Sciatic nerve (tissue), 2 donors: Measurements from ENCODE around the gene DBN1. TPM values are rescaled to one million over a fixed set of nuclear protein-coding genes. Genes with fewer than 3 reads are reported as not detected.
"Not testable (repeated sequence)": the region's sequence is repeated elsewhere in the genome, so short reads cannot be mapped to it uniquely, and the experiment has no call there.

Experiments used
- ATAC-seq: fragments of 200-7000 bp; cut with Tn5 transposase; one replicate; pipeline ENCODE4 v1.9.1; 2020; ENCODE audit warnings: mild to moderate bottlenecking, moderate library complexity
- DNase-seq: peaks from one replicate; pipeline ENCODE4 v3.0.0-alpha.2; 2020; ENCODE audit warnings: low spot score
- intact Hi-C: fragments of 100-400 bp; cut with DNase I; formaldehyde crosslinking; loops from one replicate; pipeline ENCODE4 v1.14.2; 2022
- total RNA-seq: library from RNA; stranded (reverse); fragmentation: NEBNext Ultra II Directional; extraction: Animal tissue kit (Norgen Biotek cat#: 25700); gene quantifications from one replicate; pipeline ENCODE4 v1.2.1, GENCODE V29; 2021
- donor health status: DM: no; HTN: no; CAD: no.
- donor health status: DM: no; HTN: no; CAD: no.

The DBN1 gene
- total RNA-seq, 1 donor from 2014 or later, result 63.5 TPM

GRCh38 chr5:177494346-177495195 lies 21.1 kb upstream of the DBN1 start:
- DNase-seq, result peak; percentile 85
- intact Hi-C loops, result no loop called here
- peak; percentile 6 for ATAC-seq

GRCh38 chr5:177493795-177494345 lies 20.4 kb upstream of the DBN1 start:
- intact Hi-C loops, result no loop called here
- ATAC-seq (no peak), DNase-seq (no peak)

- DNase-seq, result no peak
- no peak for ATAC-seq
- intact Hi-C loops, result no loop called here
Measured at GRCh38 chr5:177492841-177493240, 19.4 kb upstream of the DBN1 start.

- intact Hi-C loops, result no loop called here
- ATAC-seq (no peak), DNase-seq (no peak)
Measured at GRCh38 chr5:177491983-177492746, 18.7 kb upstream of the DBN1 start.

GRCh38 chr5:177491429-177491945 lies 18.1 kb upstream of the DBN1 start:
- DNase-seq, result no peak
- ATAC-seq, result no peak
- intact Hi-C loops, result no loop called here

- intact Hi-C loops, result no loop called here
- ATAC-seq, result no peak
- DNase-seq, result no peak
Measured at GRCh38 chr5:177490992-177491391, 17.6 kb upstream of the DBN1 start.

- DNase-seq, result no peak
- intact Hi-C loops, result no loop called here
- ATAC-seq, result no peak
Measured at GRCh38 chr5:177490311-177490991, 17.0 kb upstream of the DBN1 start.

GRCh38 chr5:177489119-177489716 lies 15.8 kb upstream of the DBN1 start:
- intact Hi-C loops, result no loop called here
- DNase-seq (no peak), ATAC-seq (peak; percentile 12)

- no peak for ATAC-seq
- intact Hi-C loops, result no loop called here
- DNase-seq, result no peak
Measured at GRCh38 chr5:177487975-177488374, 14.5 kb upstream of the DBN1 start.

- intact Hi-C loops, result no loop called here
Measured at GRCh38 chr5:177487144-177487543, 13.7 kb upstream of the DBN1 start.

GRCh38 chr5:177486256-177486655 lies 12.8 kb upstream of the DBN1 start:
- DNase-seq (no peak), ATAC-seq (no peak)
- intact Hi-C loops, result no loop called here

More at GRCh38 chr5:177487144-177487543, 13.7 kb upstream of the DBN1 start:
- ATAC-seq, result no peak
- no peak for DNase-seq

- DNase-seq, ATAC-seq, intact Hi-C loops: not testable (repeated sequence)
Measured at GRCh38 chr5:177485753-177486152, 12.3 kb upstream of the DBN1 start.

- no peak for ATAC-seq
- no peak for DNase-seq
- intact Hi-C loops, result no loop called here
Measured at GRCh38 chr5:177484902-177485549, 11.6 kb upstream of the DBN1 start.

- no peak for ATAC-seq
- intact Hi-C loops, result no loop called here
- DNase-seq, result no peak
Measured at GRCh38 chr5:177483994-177484901, 10.8 kb upstream of the DBN1 start.

GRCh38 chr5:177483042-177483441 lies 9.6 kb upstream of the DBN1 start:
- intact Hi-C loops, result no loop called here
- DNase-seq (no peak), ATAC-seq (no peak)

GRCh38 chr5:177482359-177482795 lies 8.9 kb upstream of the DBN1 start:
- DNase-seq (no peak), ATAC-seq (no peak)
- intact Hi-C loops, result no loop called here

GRCh38 chr5:177479774-177480173 lies 6.3 kb upstream of the DBN1 start:
- DNase-seq (no peak), ATAC-seq (peak; percentile 67)
- intact Hi-C loops, result no loop called here
